Left colon (tissue), 2 donors: ENCODE results near the gene SPAG16. TPM values are rescaled to one million over a fixed set of nuclear protein-coding genes. Genes with fewer than 3 reads are reported as not detected.

Experiments used
- ATAC-seq: fragments of 200-7000 bp; cut with Tn5 transposase; one replicate; pipeline ENCODE4 v1.9.1; 2020; ENCODE audit warnings: mild to moderate bottlenecking, moderate library complexity
- DNase-seq, 2 donors: peaks; one replicate each; pipeline ENCODE4 v3.0.0-alpha.2; 2020
- intact Hi-C, 2 donors: fragments of 100-400 bp; cut with DNase I in 1 of 2; cut with micrococcal nuclease in 1 of 2; formaldehyde crosslinking; loops; one replicate each; pipeline versions ENCODE4 v1.11.2 to v1.14.0; 2022; cut with DNase I, micrococcal nuclease
- total RNA-seq, 2 donors: library from RNA; stranded (reverse); fragmentation: NEBNext Ultra II Directional; extraction: Animal tissue kit (Norgen Biotek cat#: 25700); gene quantifications; one replicate each; pipeline ENCODE4 v1.2.1, GENCODE V29; 2021
- donor health status: DM: no; HTN: no; CAD: no.
- donor health status: DM: yes; HTN: yes; CAD: no.

SPAG16 gene
- total RNA-seq, 2 donors from 2014 or later = 21.0 to 21.8 TPM

GRCh38 chr2:213740453-213740852 is 456.2 kb downstream of the SPAG16 start:
- ATAC-seq (no peak), DNase-seq (no peak)
- intact Hi-C loops = no loop called here

- intact Hi-C loops = no loop called here
- no peak for ATAC-seq
- no peak for DNase-seq
Measured at GRCh38 chr2:213751446-213751845, 467.2 kb downstream of the SPAG16 start.

- intact Hi-C loops = no loop called here
- no peak for ATAC-seq
- DNase-seq = no peak
Measured at GRCh38 chr2:213752575-213752974, 468.3 kb downstream of the SPAG16 start.

GRCh38 chr2:213757525-213757924 is 473.3 kb downstream of the SPAG16 start:
- no peak for DNase-seq
- intact Hi-C loops = no loop called here
- no peak for ATAC-seq

- ATAC-seq (no peak), DNase-seq (no peak)
- intact Hi-C loops = no loop called here
Measured at GRCh38 chr2:213763354-213763753, 479.1 kb downstream of the SPAG16 start.

- intact Hi-C loops = no loop called here
- DNase-seq (no peak), ATAC-seq (no peak)
Measured at GRCh38 chr2:213763963-213764362, 479.7 kb downstream of the SPAG16 start.

GRCh38 chr2:213764849-213765248 is 480.6 kb downstream of the SPAG16 start:
- no peak for DNase-seq
- ATAC-seq = no peak
- intact Hi-C loops = no loop called here

GRCh38 chr2:213766062-213766461 is 481.8 kb downstream of the SPAG16 start:
- DNase-seq (no peak), ATAC-seq (no peak)
- intact Hi-C loops = no loop called here

GRCh38 chr2:213766465-213766901 is 482.2 kb downstream of the SPAG16 start:
- DNase-seq = no peak
- ATAC-seq = no peak

GRCh38 chr2:213787869-213788268 is 503.6 kb downstream of the SPAG16 start:
- intact Hi-C loops = no loop called here
- DNase-seq (no peak), ATAC-seq (no peak)

More at GRCh38 chr2:213766465-213766901, 482.2 kb downstream of the SPAG16 start:
- intact Hi-C loops = no loop called here

GRCh38 chr2:213789940-213790339 is 505.7 kb downstream of the SPAG16 start:
- ATAC-seq = no peak
- intact Hi-C loops = no loop called here

GRCh38 chr2:213792045-213792444 is 507.8 kb downstream of the SPAG16 start:
- intact Hi-C loops = no loop called here
- no peak for DNase-seq
- no peak for ATAC-seq

More at GRCh38 chr2:213789940-213790339, 505.7 kb downstream of the SPAG16 start:
- DNase-seq = no peak

- DNase-seq = no peak
- intact Hi-C loops = no loop called here
- no peak for ATAC-seq
Measured at GRCh38 chr2:213806125-213806726, 522.0 kb downstream of the SPAG16 start.

- intact Hi-C loops = no loop called here
- no peak for ATAC-seq
Measured at GRCh38 chr2:213816583-213816982, 532.3 kb downstream of the SPAG16 start.

GRCh38 chr2:213818436-213818835 is 534.2 kb downstream of the SPAG16 start:
- no peak for ATAC-seq
- DNase-seq = no peak
- intact Hi-C loops = no loop called here

More at GRCh38 chr2:213816583-213816982, 532.3 kb downstream of the SPAG16 start:
- DNase-seq = no peak

- DNase-seq = no peak
Measured at GRCh38 chr2:213834331-213834730, 550.1 kb downstream of the SPAG16 start.

GRCh38 chr2:213834746-213835145 is 550.5 kb downstream of the SPAG16 start:
- DNase-seq (no peak), ATAC-seq (no peak)
- intact Hi-C loops = no loop called here

More at GRCh38 chr2:213834331-213834730, 550.1 kb downstream of the SPAG16 start:
- ATAC-seq = no peak
- intact Hi-C loops = no loop called here

- DNase-seq (no peak), ATAC-seq (no peak)
- intact Hi-C loops = no loop called here
Measured at GRCh38 chr2:213846856-213847255, 562.6 kb downstream of the SPAG16 start.

GRCh38 chr2:213847316-213847715 is 563.1 kb downstream of the SPAG16 start:
- DNase-seq (no peak), ATAC-seq (no peak)
- intact Hi-C loops = no loop called here

GRCh38 chr2:213848631-213849030 is 564.4 kb downstream of the SPAG16 start:
- no peak for DNase-seq
- intact Hi-C loops = no loop called here
- ATAC-seq = no peak

GRCh38 chr2:213861638-213862037 is 577.4 kb downstream of the SPAG16 start:
- intact Hi-C loops = no loop called here
- no peak for DNase-seq
- ATAC-seq = no peak
